Fibroblast of the aortic adventitia (primary cell): ENCODE measurements around the gene GOLPH3. TPM values are rescaled to one million over a fixed set of nuclear protein-coding genes. Genes with fewer than 3 reads are reported as not detected.

ENCODE experiments used
- DNase-seq: peaks from one replicate; pipeline ENCODE4 v3.0.0-alpha.2; 2010; ENCODE audit warnings: low read depth
- H3K4me3 ChIP-seq: 2 replicates; pipeline ENCODE4 v1.5.1; 2011; ENCODE audit warnings: low read depth, mild to moderate bottlenecking, control low read depth, low read length, moderate library complexity
- total RNA-seq: library from RNA; depleted of rRNA; stranded (reverse); fragments of >200 nt; gene quantifications from 2 replicates; pipeline ENCODE4 v1.2.3, GENCODE V29; 2012; ENCODE audit warnings: low replicate concordance
- TF ChIP-seq, protein P1 (sequence below): IDR thresholded peaks from 2 replicates; pipeline ENCODE4 v1.5.1; 2011; ENCODE audit warnings: mild to moderate bottlenecking, low read length, control low read depth, inconsistent platforms; ENCODE audit not compliant: insufficient read depth

Gene GOLPH3
- total RNA-seq, 1 donor, result 104 TPM

- TF ChIP-seq, protein P1, sequence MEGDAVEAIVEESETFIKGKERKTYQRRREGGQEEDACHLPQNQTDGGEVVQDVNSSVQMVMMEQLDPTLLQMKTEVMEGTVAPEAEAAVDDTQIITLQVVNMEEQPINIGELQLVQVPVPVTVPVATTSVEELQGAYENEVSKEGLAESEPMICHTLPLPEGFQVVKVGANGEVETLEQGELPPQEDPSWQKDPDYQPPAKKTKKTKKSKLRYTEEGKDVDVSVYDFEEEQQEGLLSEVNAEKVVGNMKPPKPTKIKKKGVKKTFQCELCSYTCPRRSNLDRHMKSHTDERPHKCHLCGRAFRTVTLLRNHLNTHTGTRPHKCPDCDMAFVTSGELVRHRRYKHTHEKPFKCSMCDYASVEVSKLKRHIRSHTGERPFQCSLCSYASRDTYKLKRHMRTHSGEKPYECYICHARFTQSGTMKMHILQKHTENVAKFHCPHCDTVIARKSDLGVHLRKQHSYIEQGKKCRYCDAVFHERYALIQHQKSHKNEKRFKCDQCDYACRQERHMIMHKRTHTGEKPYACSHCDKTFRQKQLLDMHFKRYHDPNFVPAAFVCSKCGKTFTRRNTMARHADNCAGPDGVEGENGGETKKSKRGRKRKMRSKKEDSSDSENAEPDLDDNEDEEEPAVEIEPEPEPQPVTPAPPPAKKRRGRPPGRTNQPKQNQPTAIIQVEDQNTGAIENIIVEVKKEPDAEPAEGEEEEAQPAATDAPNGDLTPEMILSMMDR, result no peak
- DNase-seq, result no peak
Observed at GRCh38 chr5:32159328-32160072, 14.6 kb downstream of the GOLPH3 start.

DNA sequence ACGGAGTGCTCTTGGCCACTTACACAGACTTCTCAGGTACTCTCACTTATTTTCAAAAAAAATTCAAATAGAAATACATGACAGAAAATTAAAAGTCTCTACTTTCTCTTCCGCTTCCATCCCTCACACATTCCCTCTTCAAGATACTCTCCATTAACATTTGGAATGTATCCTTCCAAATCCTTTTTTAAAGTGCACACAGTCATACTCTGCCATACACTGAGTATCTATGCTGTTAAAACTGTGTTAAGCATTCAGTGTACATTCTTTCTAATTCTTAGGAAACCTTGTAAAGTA lies 15.5 kb downstream of the GOLPH3 start:
- H3K4me3 ChIP-seq, result no peak overlapping the region
- TF ChIP-seq, protein P1, result no peak
- no peak for DNase-seq

More at GRCh38 chr5:32159328-32160072, 14.6 kb downstream of the GOLPH3 start:
- H3K4me3 ChIP-seq, result no peak overlapping the region

- TF ChIP-seq, protein P1, result no peak
- H3K4me3 ChIP-seq, result no peak overlapping the region
- peak; percentile 24 for DNase-seq
Observed at GRCh38 chr5:32157078-32157477, 17.0 kb downstream of the GOLPH3 start.

- TF ChIP-seq, protein P1, result no peak
- DNase-seq, result no peak
Observed at GRCh38 chr5:32156635-32157034, 17.5 kb downstream of the GOLPH3 start.

DNA sequence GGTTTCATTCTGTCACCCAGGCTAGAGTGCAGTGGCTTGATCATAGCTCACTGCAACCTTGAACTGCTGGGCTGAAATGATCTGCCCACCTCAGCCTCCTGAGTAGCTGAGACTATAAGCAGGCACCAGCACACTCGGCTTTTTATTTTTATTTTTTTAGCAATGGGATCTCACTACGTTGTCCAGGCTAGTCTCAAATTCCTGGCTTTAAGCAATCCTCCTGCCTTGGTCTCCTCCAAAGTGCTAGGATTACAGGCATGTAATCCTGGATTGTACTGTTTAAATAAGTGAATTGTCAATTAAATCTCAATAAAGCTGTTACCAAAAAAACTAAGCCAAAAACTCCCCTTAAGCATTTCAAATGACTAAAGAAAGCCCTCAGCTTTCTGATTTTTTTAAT lies 18.9 kb downstream of the GOLPH3 start:
- TF ChIP-seq, protein P1, result no peak
- no peak for DNase-seq
- H3K4me3 ChIP-seq, result no peak overlapping the region

More at GRCh38 chr5:32156635-32157034, 17.5 kb downstream of the GOLPH3 start:
- H3K4me3 ChIP-seq, result no peak overlapping the region

DNA sequence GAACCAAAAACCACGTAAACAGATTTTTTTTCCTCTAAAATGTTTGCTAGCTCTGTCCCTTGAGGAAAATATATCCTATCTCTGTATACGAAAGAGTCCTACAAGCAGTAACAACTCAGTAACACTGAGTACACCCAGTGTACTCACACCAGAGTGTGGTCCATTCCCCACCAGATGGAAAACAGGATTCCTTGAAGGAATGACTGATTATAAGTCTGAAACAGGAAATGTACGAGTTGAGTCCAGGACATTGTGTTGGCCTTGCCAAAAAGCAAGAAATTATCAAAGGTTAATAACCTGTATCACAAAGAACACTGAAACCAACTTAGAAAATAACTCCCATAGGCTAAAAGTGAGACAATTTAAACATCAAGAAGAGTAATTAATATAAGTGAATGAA lies 20.4 kb downstream of the GOLPH3 start:
- TF ChIP-seq, protein P1, result no peak
- H3K4me3 ChIP-seq, result no peak overlapping the region
- peak; percentile 48 for DNase-seq

DNA sequence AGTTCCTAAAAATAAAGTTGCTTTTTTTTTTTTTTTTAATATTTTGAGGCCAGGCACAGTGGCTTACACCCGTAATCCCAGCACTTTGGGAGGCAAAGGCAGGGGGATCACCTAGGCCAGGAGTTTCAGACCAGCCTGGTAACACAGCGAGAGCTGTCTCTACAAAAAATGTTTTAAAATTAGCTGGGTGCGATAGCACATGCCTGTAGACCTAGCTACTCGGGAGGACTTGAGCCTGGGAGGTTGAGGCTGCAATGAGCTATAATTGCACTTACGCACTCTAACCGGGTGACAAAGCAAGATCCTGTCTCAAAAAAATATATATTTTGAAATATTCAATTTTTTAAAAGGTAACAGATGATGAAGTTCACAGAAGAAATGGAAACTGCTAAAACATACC lies 22.9 kb downstream of the GOLPH3 start:
- TF ChIP-seq, protein P1, result no peak

More for the DNA sequence above, 22.9 kb downstream of the GOLPH3 start:
- DNase-seq, result no peak
- no peak overlapping the region for H3K4me3 ChIP-seq
